ENCODE measurements around the gene ACAP2.

GRCh38 chr3:195468391-195468776 is 25.6 kb upstream of the ACAP2 start:
- TF ChIP-seq POLR2AphosphoS5 (IDR thresholded peaks at IDR 0.05; ENCODE audit: low read depth, low read length) (no peak), TAF1 (IDR thresholded peaks at IDR 0.05; ENCODE audit: borderline replicate concordance, low read depth, low read length) (no peak)

Measured in GM12892 (cell line).